DMS 273 (cell line): Measurements from ENCODE around the gene COL4A2.
"Not testable (repeated sequence)": the region's sequence is repeated elsewhere in the genome, so short reads cannot be mapped to it uniquely, and the experiment has no call there.

Experiments
- DNase-seq: peaks from one replicate; lab custom pipeline; 2025; ENCODE audit not compliant: unreplicated experiment; lab: John Stamatoyannopoulos, UW

COL4A2 gene

DNA sequence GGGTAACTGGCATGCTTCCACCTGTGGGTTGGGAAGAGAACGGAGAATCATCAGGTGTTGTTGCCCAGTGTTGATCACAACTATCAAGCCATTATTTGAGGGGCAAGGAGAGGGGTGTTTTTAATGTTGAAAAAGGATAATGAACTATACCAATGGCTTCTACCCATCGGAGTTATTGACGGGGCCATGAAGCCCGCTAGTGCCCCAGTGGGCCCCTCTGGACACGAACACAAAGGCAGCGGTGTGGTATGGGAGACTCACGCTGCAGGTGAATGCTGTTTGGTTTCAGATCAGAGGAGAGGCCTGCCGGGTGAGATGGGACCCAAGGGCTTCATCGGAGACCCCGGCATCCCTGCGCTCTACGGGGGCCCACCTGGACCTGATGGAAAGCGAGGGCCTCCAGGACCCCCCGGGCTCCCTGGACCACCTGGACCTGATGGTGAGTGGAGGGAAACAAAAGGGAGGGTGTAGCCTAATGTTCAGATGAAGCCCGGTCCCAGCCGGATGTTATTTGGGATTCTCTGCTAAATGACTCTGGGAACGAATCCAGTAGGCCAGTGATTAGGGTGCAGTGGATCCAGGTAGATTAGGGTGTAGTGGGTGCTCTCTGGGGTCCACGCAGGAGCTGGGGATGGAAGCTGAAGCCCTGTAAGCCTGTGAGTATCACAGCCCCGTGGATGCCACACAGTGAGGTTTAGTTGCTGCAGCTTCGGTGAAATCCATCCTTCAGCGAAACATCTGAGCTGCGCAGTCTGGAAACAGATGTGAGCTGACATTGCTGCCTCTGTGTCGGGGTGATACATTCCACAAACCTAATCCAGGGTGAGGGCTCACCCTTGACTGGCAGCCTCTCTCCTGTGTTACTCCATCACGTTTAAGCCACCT is 143.2 kb downstream of the COL4A2 start:
- no peak for DNase-seq

GRCh38 chr13:110450941-110451730 is 144.1 kb downstream of the COL4A2 start:
- DNase-seq, result no peak

DNA sequence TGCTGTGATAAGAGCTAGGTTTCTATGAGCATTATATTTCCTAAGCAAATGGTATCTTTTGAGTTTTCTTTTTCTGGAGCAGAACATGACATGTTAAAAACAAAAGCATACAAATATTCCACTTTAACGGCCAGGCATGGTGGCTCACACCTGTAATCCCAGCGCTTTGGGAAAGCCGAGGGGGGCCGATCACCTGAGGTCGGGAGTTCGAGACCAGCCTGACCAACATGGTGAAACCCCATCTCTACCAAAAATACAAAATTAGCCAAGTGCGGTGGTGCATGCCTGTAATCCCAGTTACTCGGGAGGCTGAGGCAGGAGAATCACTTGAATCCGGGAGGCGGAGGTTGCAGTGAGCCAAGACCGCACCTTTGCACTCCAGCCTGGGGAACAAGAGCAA is 146.0 kb downstream of the COL4A2 start:
- DNase-seq, result not testable (repeated sequence)

- DNase-seq, result no peak
Measured at GRCh38 chr13:110453797-110454196, 146.7 kb downstream of the COL4A2 start.

GRCh38 chr13:110454227-110454859 is 147.3 kb downstream of the COL4A2 start:
- no peak for DNase-seq

GRCh38 chr13:110454956-110455355 is 147.9 kb downstream of the COL4A2 start:
- DNase-seq, result no peak

DNA sequence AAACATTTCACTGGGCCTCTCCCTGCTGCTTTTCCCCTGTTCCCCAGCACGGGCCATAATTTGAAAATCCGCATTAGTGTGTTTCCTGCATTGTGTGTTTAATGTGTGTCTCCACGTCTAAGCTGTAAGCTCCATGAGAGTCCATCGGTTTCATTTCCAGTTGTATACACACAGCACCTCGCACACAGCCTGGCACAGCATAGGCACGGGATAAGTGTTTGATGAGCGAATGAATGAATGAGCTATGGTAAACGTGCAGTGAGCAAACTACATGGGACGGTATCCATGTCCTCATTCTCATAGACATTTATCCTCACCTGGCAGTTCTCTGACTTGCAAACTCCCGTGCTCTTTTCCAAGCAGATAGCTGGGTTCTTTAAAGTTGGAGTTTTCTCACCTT is 148.4 kb downstream of the COL4A2 start:
- no peak for DNase-seq

DNA sequence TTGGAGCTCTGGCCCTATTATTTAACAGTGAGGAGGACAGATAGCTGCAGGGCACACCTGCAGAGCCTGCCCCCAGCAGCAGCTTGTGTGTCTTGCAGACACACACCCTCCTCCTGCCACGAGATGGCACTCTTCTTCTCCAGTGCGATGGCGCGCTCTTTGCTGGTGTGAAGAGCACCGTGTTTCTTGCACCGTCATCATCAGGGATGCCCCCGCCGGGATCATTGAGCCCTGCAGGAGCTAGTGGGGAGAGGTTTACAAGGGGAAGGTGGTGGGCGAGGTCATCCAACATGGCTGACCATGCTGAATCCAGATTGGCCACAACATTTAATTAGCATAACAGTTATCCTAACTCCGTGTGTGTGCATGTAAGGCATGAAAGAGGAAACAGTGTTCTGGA is 148.9 kb downstream of the COL4A2 start:
- peak; percentile 84 for DNase-seq

DNA sequence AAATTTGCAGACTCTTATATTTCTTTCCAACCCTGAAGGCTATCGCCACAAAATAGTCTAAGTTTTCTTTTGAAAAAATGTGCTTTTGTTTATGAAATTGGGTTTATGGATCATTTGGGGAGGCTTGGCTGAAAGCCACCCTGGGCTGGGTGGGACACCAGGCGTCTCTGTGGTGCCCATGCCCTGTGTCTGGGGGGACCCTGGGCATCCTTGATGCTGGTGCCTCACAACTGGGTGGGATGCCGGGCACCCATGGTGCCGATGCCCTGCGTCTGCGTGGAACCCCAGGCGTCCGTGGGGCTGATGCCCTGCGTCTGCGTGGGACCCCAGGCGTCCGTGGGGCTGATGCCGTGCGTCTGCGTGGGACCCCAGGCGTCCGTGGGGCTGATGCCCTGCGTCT is 149.5 kb downstream of the COL4A2 start:
- no peak for DNase-seq

DNA sequence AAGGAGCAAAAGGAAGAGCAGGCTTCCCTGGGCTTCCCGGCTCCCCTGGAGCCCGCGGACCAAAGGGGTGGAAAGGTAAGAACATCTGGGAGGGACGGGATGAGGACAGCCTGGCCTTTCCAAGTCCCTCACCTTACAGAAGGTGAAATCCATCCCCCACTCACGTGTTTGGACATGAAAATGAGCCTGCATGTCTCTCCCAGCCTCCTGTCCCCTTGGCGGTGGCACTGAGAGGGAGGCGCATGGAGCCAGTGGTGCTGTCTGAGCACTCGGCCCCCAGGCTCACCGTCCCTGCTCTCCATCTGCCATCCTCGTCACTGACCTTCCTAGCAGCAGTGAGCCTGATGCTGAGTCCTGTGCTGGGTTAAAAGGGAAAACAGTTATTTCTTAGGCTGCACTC is 150.3 kb downstream of the COL4A2 start:
- no peak for DNase-seq

GRCh38 chr13:110458017-110458416 is 150.9 kb downstream of the COL4A2 start:
- no peak for DNase-seq

DNA sequence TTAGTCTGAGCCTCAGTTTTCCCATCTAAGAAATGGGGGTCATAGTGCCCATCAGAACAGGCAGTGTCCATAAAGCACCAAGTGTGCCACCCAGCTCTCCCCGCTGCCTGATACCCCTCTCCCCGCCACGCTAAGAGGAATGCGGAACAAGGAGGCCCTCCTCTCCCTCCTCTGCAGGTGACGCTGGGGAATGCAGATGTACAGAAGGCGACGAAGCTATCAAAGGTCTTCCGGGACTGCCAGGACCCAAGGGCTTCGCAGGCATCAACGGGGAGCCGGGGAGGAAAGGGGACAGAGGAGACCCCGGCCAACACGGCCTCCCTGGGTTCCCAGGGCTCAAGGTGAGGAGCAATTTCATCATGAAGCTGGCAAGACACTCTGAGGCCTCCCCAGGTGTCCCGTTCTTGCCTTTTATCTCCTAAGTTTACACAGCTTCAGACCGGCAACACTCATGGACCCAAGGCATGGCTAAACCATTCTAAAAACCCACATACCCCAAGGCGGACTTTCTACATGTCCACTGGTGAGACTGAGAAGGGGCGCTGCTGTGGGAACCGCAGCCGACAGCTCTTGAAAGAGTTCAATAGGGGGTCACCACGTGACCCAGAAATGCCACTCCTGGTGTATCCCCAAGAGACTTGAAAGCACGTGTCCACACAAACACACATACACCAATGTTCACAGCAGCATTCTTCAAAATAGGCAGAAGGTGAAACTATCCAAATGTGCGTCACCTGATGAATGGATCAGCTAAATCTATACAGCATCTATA is 151.7 kb downstream of the COL4A2 start:
- no peak for DNase-seq

DNA sequence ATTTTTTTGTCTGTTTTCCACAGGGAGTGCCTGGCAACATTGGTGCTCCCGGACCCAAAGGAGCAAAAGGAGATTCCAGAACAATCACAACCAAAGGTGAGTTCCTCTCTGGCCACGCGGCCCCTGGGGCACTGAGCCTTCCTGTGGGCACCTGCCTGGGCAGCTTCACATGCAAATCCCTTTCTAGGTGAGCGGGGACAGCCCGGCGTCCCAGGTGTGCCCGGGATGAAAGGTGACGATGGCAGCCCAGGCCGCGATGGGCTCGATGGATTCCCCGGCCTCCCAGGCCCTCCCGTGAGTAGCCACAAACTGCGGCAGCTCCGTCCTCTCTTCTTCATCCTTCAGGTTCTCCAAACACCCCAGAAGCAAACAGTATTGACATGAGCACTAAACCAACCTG is 155.0 kb downstream of the COL4A2 start:
- DNase-seq, result no peak

DNA sequence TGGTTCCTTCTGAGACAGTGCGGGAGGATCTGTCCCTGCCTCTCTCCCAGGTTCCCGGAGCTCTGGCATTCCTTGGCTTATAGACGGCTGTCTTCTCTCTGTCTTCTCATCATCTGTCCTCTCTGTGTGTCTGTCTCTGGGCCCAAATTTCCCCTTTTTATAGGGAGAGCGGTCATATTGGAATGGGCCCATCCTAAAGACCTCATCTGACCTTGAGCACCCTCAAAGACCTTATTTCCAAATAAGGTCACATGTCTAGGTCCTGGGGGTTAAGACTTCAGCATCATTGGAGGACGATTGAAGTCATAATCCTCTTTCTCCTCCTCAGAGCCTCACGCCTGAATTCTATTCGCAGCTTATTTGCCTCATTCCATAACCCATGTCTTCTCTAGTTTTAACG is 156.1 kb downstream of the COL4A2 start:
- no peak for DNase-seq

DNA sequence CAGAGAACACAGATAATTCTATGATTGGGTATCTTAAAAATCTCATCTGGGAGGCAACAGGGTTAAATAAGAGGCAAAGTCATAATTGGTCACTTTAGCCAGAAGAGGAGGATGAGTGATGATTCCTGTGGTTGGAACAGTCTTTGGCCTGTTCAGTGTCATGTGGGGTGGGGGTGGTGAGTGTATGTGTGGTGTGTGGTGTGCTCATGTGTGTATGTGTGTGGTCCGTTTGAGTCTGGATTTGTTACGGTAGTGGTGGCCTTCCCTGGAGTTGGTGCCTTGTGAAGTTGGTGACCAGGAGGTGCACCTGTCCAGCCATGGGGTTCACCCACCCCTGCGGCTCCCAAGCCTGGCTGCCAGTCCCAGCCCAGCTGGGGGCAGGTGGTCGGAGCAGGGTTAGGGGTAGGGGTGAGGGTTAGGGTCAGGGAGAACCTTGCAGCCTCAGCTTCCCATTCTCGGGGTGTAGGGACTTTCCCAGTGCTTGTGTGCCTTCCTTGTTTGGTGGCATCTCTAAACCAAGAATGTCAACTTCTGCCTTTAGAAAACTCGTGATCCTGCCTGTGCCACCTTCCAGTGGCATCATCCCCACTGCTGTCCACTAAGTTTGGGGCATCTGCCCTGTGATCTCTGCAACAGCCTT is 156.9 kb downstream of the COL4A2 start:
- DNase-seq, result no peak

DNA sequence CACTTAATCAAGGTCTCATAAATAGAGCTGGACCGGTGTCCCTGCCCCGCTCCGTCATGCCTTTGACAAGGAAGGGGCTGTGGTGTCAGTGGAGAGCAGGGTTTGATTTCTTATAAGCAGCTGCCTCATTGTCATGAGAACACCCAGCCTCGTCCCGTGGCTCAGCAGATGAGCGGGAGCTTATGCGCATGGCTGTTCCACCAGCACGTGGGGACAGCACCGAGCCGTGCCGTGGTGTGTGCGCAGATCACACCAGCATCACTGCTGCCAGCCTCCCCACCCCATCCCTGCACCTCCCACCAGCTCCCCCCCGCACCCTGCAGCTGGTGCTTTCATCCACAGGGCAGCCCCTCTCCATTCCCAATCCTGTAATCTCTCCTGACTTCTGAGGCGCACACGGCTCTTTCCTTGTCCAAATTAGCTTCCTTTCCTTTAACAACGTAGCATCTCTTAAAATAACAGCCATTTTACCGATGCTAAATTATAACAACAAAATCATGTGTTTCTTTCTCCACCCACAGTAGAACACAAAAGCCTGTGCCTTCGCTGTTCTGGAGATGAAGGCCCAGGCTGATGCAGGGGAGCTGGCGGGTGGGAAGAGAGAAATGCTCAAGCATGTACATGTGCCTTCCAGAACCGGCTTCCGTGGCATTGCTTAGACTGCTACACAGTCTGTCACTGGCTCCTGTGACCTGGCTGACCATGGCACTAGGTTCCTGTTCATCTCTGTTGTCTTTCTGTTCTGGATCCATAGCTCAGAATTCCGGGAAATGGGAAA is 157.7 kb downstream of the COL4A2 start:
- DNase-seq, result no peak

GRCh38 chr13:110465696-110466095 is 158.6 kb downstream of the COL4A2 start:
- no peak for DNase-seq

DNA sequence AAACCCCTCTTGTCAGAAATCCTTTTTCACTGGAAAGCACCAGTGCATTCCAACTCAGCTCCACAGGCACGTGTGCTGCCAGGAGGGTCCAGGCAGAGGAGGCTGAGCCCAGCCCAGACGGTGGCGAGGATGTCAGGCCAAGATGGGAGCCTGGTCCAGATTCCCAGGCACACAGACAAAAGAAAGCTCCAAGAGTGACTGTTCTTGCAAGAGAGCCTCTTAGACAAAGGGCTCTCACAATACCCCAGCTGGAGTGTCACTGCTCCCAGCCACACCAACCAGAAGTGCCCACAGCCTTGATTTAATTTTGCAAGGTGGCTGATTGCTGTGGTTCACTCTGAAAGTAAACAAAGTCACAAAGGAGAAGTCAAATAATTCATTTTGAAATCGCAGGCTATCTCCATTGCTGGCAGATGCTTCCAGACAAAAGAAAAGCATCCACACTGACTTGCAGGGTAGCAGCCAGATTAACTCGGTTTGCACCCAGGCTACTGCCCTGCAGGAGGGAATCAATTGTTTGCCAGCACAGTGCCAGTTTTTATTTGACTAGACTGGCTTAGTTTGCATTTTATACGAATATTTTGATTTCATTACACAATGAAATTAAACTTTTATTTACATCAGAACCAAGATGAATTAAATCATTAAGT is 159.3 kb downstream of the COL4A2 start:
- DNase-seq, result no peak

- no peak for DNase-seq
Measured at GRCh38 chr13:110467516-110468110, 160.5 kb downstream of the COL4A2 start.
